SH-SY5Y (cell line): ENCODE measurements around the gene FABP7.

Source experiments
- GATA2 ChIP-seq: IDR thresholded peaks from 2 replicates; pipeline ENCODE4 v1.6.1; 2011; ENCODE audit warnings: mild to moderate bottlenecking, low read depth, low read length
- GATA3 ChIP-seq: IDR thresholded peaks from 2 replicates; pipeline ENCODE4 v1.6.1; 2011; ENCODE audit warnings: low read depth, mild to moderate bottlenecking, low read length, moderate library complexity

- no peak for TF ChIP-seq GATA2
- no peak for TF ChIP-seq GATA3
Observed at GRCh38 chr6:122831511-122831910, 52.0 kb downstream of the FABP7 start.
